ENCODE data around the gene DHX15. TPM values are rescaled to one million over a fixed set of nuclear protein-coding genes. Genes with fewer than 3 reads are reported as not detected.

The DHX15 gene
- total RNA-seq (2011; cell fraction: chromatin; rRNA removed; ENCODE audit: low replicate concordance), result 149 and 483 TPM in 2 replicates
- total RNA-seq (2011; cell fraction: nucleolus; rRNA removed), result 76.7 and 115 TPM in 2 replicates
- total RNA-seq (2011; cell fraction: nucleoplasm; rRNA removed), result 182 and 282 TPM in 2 replicates
- total RNA-seq (2014; rRNA removed) (165 and 237 TPM in 2 replicates), total RNA-seq (2014; rRNA removed; fragmentation: Illumina TruSeq; extraction: Trizol) (287 and 313 TPM in 2 replicates), total RNA-seq (2015; rRNA removed; fragmentation: Illumina TruSeq; extraction: Trizol) (232 and 259 TPM in 2 replicates), total RNA-seq (2021) (179 and 189 TPM in 2 replicates), polyA plus RNA-seq (2011; rRNA removed) (225 and 281 TPM in 2 replicates), polyA plus RNA-seq (2014; fragmentation: Illumina TruSeq; extraction: Trizol) (200 and 208 TPM in 2 replicates), polyA plus RNA-seq (2014; fragmentation: Nextera tagmentation; extraction: Ambion mirVana) (100 to 1,000 TPM; 177 to 240 TPM), polyA plus RNA-seq (2014; rRNA removed) (176 and 208 TPM in 2 replicates), polyA minus RNA-seq (2011; rRNA and poly(A)+ RNA removed) (408 and 460 TPM in 2 replicates), Bru-seq, nascent RNA (percentile 97 among the genes with signal in this experiment), BruChase-seq, experiment 1, labeled RNA remaining after a 2-hour chase (percentile 98 among the genes with signal in this experiment), BruChase-seq, experiment 2, labeled RNA remaining after a 6-hour chase (percentile 98 among the genes with signal in this experiment)
- polyA plus RNA-seq (2011; cell fraction: cytosol; rRNA removed), result 64.0 and 122 TPM in 2 replicates
- polyA plus RNA-seq (2011; cell fraction: nucleus; rRNA removed), result 258 and 370 TPM in 2 replicates
- 97.1 and 136 TPM in 2 replicates for polyA plus RNA-seq (2012)
- 78.3 and 119 TPM in 2 replicates for polyA minus RNA-seq (2011; cell fraction: cytosol; rRNA and poly(A)+ RNA removed)
- 251 and 412 TPM in 2 replicates for polyA minus RNA-seq (2011; cell fraction: nucleus; rRNA and poly(A)+ RNA removed)
- long read RNA-seq, experiment 1, transcript DHX15-201 (14 exons, 2,994 nt), result major isoform, 608 of 793 reads
- long read RNA-seq, experiment 1, partial matches to known transcripts, result 118 of 793 reads
- long read RNA-seq, experiment 1, other reads (novel, unspliced or antisense), result 59 of 793 reads
- long read RNA-seq, experiment 2, transcript DHX15-201 (14 exons, 2,994 nt), result major isoform, 102 of 157 reads
- long read RNA-seq, experiment 2, partial matches to known transcripts, result 25 of 157 reads
- long read RNA-seq, experiment 2, other reads (novel, unspliced or antisense), result 23 of 157 reads
- long read RNA-seq, experiment 3, transcript DHX15-201 (14 exons, 2,994 nt), result major isoform, 128 of 164 reads
- long read RNA-seq, experiment 3, partial matches to known transcripts, result 24 of 164 reads
- long read RNA-seq, experiment 3, other reads (novel, unspliced or antisense), result 11 of 164 reads

DNA sequence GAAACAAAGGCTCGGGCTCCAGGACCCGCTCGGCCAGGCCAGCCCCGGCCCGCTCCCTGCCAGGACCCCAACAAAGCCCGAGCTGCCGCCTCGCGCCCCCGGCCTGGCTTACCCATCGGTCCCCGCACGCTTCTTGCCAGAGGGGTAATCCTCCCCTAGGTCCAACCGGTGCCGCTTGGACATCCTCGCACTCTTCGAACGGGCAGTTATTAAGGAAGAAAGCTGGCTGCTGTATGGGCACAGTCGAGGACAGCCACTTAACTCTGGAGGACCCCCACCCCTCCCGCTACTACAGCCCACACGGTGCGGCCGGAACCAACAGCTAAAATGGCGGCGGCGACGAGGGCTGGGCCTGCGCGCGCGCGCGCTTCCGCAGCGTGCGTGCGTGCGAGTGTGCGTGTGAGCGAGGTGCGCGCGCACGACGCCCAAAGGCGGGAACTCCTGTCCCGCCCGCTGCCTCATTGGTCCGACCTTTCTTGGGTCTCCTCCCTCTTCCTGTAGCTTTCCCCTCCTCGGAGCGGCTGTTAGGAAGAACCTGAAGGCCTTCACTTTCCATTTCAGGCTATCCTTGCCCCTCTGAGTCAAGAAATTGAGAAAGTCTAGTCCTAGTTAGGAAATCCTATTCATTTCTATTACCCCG lies at the start of gene DHX15:
Gene DHX15, minus strand, starts transcription at position 344 of the 640 bp plus-strand sequence. Its CDS starts 161 bp downstream, at position 183.
- POLR2A ChIA-PET, result interaction anchor here (0.5 to 3.8 kb wide), 17 partner anchors 8 to 181 kb away, joined by 3 to 31 read pairs (median 4); no protein-coding TSS in a partner anchor
- H2AFZ ChIP-seq (ENCODE audit: low read depth, low read length), result peak within 1 kb of the TSS; percentile 97
- TF ChIP-seq, protein P1, sequence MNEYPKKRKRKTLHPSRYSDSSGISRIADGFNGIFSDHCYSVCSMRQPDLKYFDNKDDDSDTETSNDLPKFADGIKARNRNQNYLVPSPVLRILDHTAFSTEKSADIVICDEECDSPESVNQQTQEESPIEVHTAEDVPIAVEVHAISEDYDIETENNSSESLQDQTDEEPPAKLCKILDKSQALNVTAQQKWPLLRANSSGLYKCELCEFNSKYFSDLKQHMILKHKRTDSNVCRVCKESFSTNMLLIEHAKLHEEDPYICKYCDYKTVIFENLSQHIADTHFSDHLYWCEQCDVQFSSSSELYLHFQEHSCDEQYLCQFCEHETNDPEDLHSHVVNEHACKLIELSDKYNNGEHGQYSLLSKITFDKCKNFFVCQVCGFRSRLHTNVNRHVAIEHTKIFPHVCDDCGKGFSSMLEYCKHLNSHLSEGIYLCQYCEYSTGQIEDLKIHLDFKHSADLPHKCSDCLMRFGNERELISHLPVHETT (CRISPR knock-in tag; conservative IDR thresholded peaks at IDR 0.05 in 1 of 2, IDR thresholded peaks at IDR 0.05 in 1 of 2), result peak in 1 of 2 experiments; percentile 59; a peak in 1 of 4 replicates
- TF ChIP-seq, protein P2, sequence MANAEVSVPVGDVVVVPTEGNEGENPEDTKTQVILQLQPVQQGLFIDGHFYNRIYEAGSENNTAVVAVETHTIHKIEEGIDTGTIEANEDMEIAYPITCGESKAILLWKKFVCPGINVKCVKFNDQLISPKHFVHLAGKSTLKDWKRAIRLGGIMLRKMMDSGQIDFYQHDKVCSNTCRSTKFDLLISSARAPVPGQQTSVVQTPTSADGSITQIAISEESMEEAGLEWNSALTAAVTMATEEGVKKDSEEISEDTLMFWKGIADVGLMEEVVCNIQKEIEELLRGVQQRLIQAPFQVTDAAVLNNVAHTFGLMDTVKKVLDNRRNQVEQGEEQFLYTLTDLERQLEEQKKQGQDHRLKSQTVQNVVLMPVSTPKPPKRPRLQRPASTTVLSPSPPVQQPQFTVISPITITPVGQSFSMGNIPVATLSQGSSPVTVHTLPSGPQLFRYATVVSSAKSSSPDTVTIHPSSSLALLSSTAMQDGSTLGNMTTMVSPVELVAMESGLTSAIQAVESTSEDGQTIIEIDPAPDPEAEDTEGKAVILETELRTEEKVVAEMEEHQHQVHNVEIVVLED (CRISPR knock-in tag; IDR thresholded peaks at IDR 0.05), result peak; percentile 98
- TF ChIP-seq MYC (IDR thresholded peaks at IDR 0.05; ENCODE audit: low read depth, low read length) (peak; percentile 88; the same call in 1 of the 2 replicates), MYC (CRISPR knock-in tag; IDR thresholded peaks at IDR 0.05; ENCODE audit: borderline replicate concordance, low read depth) (peak; percentile 86; the same call in 1 of the 2 replicates), POLR2AphosphoS5 (IDR thresholded peaks at IDR 0.05; ENCODE audit: control insufficient read depth, insufficient read depth, low read depth, low read length) (peak; percentile 83), BHLHE40 (IDR thresholded peaks at IDR 0.05; ENCODE audit: low read length) (peak; percentile 68), CREB1 (IDR thresholded peaks at IDR 0.05) (peak; percentile 46; the same call in 1 of the 2 replicates), CREB1 (CRISPR knock-in tag; IDR thresholded peaks at IDR 0.05) (peak; percentile 74), RBM17 (IDR thresholded peaks at IDR 0.05; ENCODE audit: borderline replicate concordance, low read depth, low read length) (no peak), FOXK1 (CRISPR knock-in tag; IDR thresholded peaks at IDR 0.05; ENCODE audit: borderline replicate concordance) (peak; percentile 82; the same call in 1 of the 2 replicates), ZEB2 (IDR thresholded peaks at IDR 0.05) (no peak)
- TF ChIP-seq, protein P3, sequence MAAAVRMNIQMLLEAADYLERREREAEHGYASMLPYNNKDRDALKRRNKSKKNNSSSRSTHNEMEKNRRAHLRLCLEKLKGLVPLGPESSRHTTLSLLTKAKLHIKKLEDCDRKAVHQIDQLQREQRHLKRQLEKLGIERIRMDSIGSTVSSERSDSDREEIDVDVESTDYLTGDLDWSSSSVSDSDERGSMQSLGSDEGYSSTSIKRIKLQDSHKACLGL (CRISPR knock-in tag; IDR thresholded peaks at IDR 0.05; ENCODE audit: borderline replicate concordance, poor library complexity, severe bottlenecking), result no peak

More for the DNA sequence above, at the start of gene DHX15:
- WGBS (ENCODE audit: insufficient coverage, low coverage, missing lambda C conversion rate), result under 1% methylated on average over 45 of the region's 52 CpGs
- H3K36me3 ChIP-seq (ENCODE audit: control insufficient read depth, insufficient read depth, low read length), result peaks cover 33% of the 10 kb centered on the region
- CTCF ChIA-PET (ENCODE audit: low intra/inter-chr PET ratio), result interaction anchor here (0.7 kb wide), 1 partner anchor 55 kb away, joined by 4 read pairs; no protein-coding TSS in a partner anchor
- H3K27me3 ChIP-seq (ENCODE audit: control insufficient read depth in 2 of 2, insufficient read depth in 2 of 2, low read length in 2 of 2), result no peaks in the 10 kb centered on the region
- H3K9me3 ChIP-seq (replicated peaks; ENCODE audit: control insufficient read depth, insufficient read depth, low read depth, low read length), result no peaks in the 10 kb centered on the region
- DNase-seq (ENCODE audit: extremely low read depth in 1 of 4, low spot score in 3 of 4) (peak; percentile 91 to 98 (median 93)), ATAC-seq (peak; percentile 91), FAIRE-seq (peak; percentile 95)
- no TSS peak for BruUV-seq (replicated peaks)
- H4K20me1 ChIP-seq (replicated peaks; ENCODE audit: control insufficient read depth, insufficient read depth, low read length), result peaks cover 37% of the 10 kb centered on the region
- H3K4me2 ChIP-seq (ENCODE audit: insufficient read depth, low read length), result peak within 1 kb of the TSS; percentile 94
- no peaks in the 10 kb centered on the region for H3K9me1 ChIP-seq (ENCODE audit: control insufficient read depth, insufficient read depth, low read length)
- H3K9ac ChIP-seq (ENCODE audit: insufficient read depth in 1 of 2, low read depth in 2 of 2, low read length in 2 of 2), result peak within 1 kb of the TSS; percentile 100
- peaks cover 57% of the 10 kb centered on the region for H3K79me2 ChIP-seq (ENCODE audit: control insufficient read depth, insufficient read depth, low read length)
- H3K27ac ChIP-seq (ENCODE audit: extremely low read depth, low read depth, low read length), result peak within 1 kb of the TSS; percentile 99
- in situ Hi-C loops (cut with MboI) (no loop called here), intact Hi-C loops (cut with micrococcal nuclease) (no loop called here)
- peaks cover 7 to 21% of the 10 kb centered on the region in 2 experiments; a peak in 4 of 5 replicates for H3K4me1 ChIP-seq (replicated peaks in 1 of 2; ENCODE audit: control insufficient read depth in 2 of 2, insufficient read depth in 2 of 2, low read length in 2 of 2)
- H3K4me3 ChIP-seq, result peak within 1 kb of the TSS; percentile 90

All from K562 (cell line).